Sigmoid colon (tissue), 7 donors: ENCODE data around the gene ZNF566. TPM values are rescaled to one million over a fixed set of nuclear protein-coding genes. Genes with fewer than 3 reads are reported as not detected.

Source experiments
- DNase-seq: peaks from one replicate; pipeline ENCODE4 v3.0.0-alpha.2; 2019
- H3K27ac ChIP-seq, 4 donors: fragments of 200-600 bp; sonication (generic); one replicate each; pipeline ENCODE4 v1.5.1; 2016 to 2019; ENCODE audit warnings: mild to moderate bottlenecking in 1 of 4
- H3K27me3 ChIP-seq, 3 donors: fragments of 200-600 bp; sonication (generic); one replicate each; pipeline ENCODE4 v1.5.1; 2019; ENCODE audit warnings: mild to moderate bottlenecking in 1 of 3
- H3K36me3 ChIP-seq, 4 donors: fragments of 200-600 bp; sonication (generic); one replicate each; pipeline ENCODE4 v1.5.1; 2016 to 2019
- H3K4me1 ChIP-seq, 4 donors: fragments of 200-600 bp; sonication (generic); one replicate each; pipeline ENCODE4 v1.5.1; 2017 to 2019
- H3K4me3 ChIP-seq, 4 donors: fragments of 200-600 bp; sonication (generic); one replicate each; pipeline ENCODE4 v1.5.1; 2017 to 2019; ENCODE audit warnings: mild to moderate bottlenecking in 2 of 4, moderate library complexity in 1 of 4
- H3K9me3 ChIP-seq, 4 donors: fragments of 200-600 bp in 3 of 4; sonication (generic) in 3 of 4; one replicate each; pipeline versions ENCODE4 v1.5.1 to v1.6.1; 2013 to 2019
- CTCF ChIP-seq, 4 experiments: fragments of 450-650 bp in 3 of 4; fragments of 200-600 bp in 1 of 4; IDR thresholded peaks; one replicate each; pipeline ENCODE4 v1.5.1; 2016 to 2019; ENCODE audit warnings: antibody characterized with exemption in 4 of 4, mild to moderate bottlenecking in 3 of 4, moderate library complexity in 2 of 4
- EP300 ChIP-seq, 4 donors: sonication (generic); formaldehyde crosslinking; IDR thresholded peaks; one replicate each; pipeline ENCODE4 v1.6.1; 2017; ENCODE audit warnings: antibody characterized with exemption in 4 of 4
- POLR2A ChIP-seq, 2 donors: fragments of 450-650 bp; IDR thresholded peaks; one replicate each; pipeline ENCODE4 v1.6.1; 2016; ENCODE audit warnings: antibody characterized with exemption in 2 of 2, mild to moderate bottlenecking in 2 of 2, moderate library complexity in 2 of 2
- POLR2AphosphoS5 ChIP-seq, 4 donors: sonication (generic); formaldehyde crosslinking; IDR thresholded peaks; one replicate each; pipeline ENCODE4 v1.6.1; 2017; ENCODE audit warnings: antibody characterized with exemption in 4 of 4
- WGBS, 2 donors: extraction: QIAGEN DNeasy Blood & Tissue Kit; methylation state at CpG; one replicate each; pipeline ENCODE4 v1.1.7; 2013; 5-methylcytosine and 5-hydroxymethylcytosine counted together
- intact Hi-C: fragments of 100-400 bp; cut with DNase I; formaldehyde crosslinking; loops from one replicate; pipeline ENCODE4 v1.15.1; 2023
- polyA plus RNA-seq, 3 donors: library from polyadenylated mRNA; stranded (reverse); fragments of 200-250 nt; gene quantifications; one replicate each; pipeline ENCODE4 v1.2.3, GENCODE V29; 2013
- total RNA-seq, 4 donors: library from RNA; depleted of rRNA; stranded (reverse); fragments of >200 nt; gene quantifications; one replicate each; pipeline ENCODE4 v1.1.0, GENCODE V29; 2016
- donor health status: healthy with polysubstance abuse.
- donor health status: Bipolar disorder and iron deficiency.
- donor health status: healthy.

Gene ZNF566
- total and polyA plus RNA-seq, 7 donors: 1.6 to 21.6 (median 15.5) TPM

DNA sequence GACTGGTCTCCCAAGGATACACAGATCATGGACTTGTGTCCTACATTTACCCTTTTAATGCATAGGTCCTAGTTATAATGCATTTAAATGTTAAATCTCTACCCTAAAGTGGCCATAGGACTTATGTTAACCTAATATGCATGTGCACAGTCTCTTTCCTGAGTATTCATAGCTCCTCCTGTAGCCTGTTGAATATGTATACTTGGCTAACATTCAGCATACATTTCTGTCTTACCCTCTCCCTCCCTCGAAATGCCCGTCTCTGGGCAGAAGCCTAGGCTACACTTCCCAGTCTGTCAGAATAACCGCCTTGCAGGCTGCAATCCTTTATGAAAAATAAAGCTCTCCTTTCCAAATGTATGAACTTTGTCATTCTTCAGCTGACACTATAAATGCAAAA lies 84.9 kb downstream of the ZNF566 start:
- 94 to 99% methylated on average over 3 of the region's 3 CpGs for WGBS, 2 donors
- TF ChIP-seq POLR2A (IDR thresholded peaks at IDR 0.05) (no peak), POLR2AphosphoS5 (IDR thresholded peaks at IDR 0.05) (no peak), CTCF (IDR thresholded peaks at IDR 0.05) (no peak), EP300 (IDR thresholded peaks at IDR 0.05) (no peak)
- H3K27me3 ChIP-seq: no peaks in the 10 kb centered on the region
- peaks cover 48 to 93% (median 56%) of the 10 kb centered on the region in 4 donors for H3K36me3 ChIP-seq
- intact Hi-C loops: no loop called here
- H3K9me3 ChIP-seq: peaks cover 0 to 22% (median 0%) of the 10 kb centered on the region in 4 donors
- DNase-seq: no peak
- no peak overlapping the region for H3K4me3 ChIP-seq
- H3K27ac ChIP-seq: no peak overlapping the region
- no peaks in the 10 kb centered on the region for H3K4me1 ChIP-seq

DNA sequence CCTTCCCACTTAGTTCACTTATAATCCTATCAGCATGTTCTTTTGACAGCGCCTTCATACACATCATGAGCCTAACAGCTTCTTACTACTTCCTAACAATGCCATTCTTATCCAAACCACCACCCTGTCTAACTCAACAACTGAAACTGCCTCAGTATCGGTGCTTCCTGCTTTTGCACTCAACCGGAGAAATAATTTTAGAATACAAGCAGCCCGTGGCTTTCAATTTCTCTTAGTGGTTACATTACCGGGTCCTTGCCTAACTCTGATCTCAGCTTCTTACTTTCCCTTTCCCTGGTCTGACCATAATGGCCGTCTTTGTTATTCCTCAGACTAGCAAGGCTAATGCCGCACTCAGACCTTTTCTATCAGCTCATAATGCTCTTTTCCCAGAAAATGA lies 87.9 kb downstream of the ZNF566 start:
- intact Hi-C loops: no loop called here
- H3K27me3 ChIP-seq: no peaks in the 10 kb centered on the region
- DNase-seq: no peak
- H3K4me3 ChIP-seq: no peak overlapping the region
- H3K4me1 ChIP-seq: no peaks in the 10 kb centered on the region
- no peak overlapping the region for H3K27ac ChIP-seq
- peaks cover 27 to 94% (median 37%) of the 10 kb centered on the region in 4 donors for H3K36me3 ChIP-seq
- WGBS, 2 donors: 77 to 85% methylated on average over 7 of the region's 7 CpGs
- H3K9me3 ChIP-seq: peaks cover 0 to 15% (median 0%) of the 10 kb centered on the region in 4 donors
- TF ChIP-seq POLR2AphosphoS5 (IDR thresholded peaks at IDR 0.05): no peak
- no peak for TF ChIP-seq POLR2A (IDR thresholded peaks at IDR 0.05)
- no peak for TF ChIP-seq CTCF (IDR thresholded peaks at IDR 0.05)
- TF ChIP-seq EP300 (IDR thresholded peaks at IDR 0.05): no peak

GRCh38 chr19:36398571-36398970 lies 90.8 kb downstream of the ZNF566 start:
- no peak for DNase-seq
- 92% methylated on average over 3 of the region's 3 CpGs for WGBS, 2 donors
- Histone ChIP-seq H3K4me1 (no peaks in the 10 kb centered on the region), H3K27ac (no peak overlapping the region), H3K27me3 (no peaks in the 10 kb centered on the region), H3K36me3 (peaks cover 17 to 94% (median 44%) of the 10 kb centered on the region in 4 donors), H3K4me3 (no peak overlapping the region), H3K9me3 (peaks cover 3 to 34% (median 17%) of the 10 kb centered on the region in 4 donors)
- intact Hi-C loops: no loop called here
- no peak for TF ChIP-seq EP300 (IDR thresholded peaks at IDR 0.05)
- no peak for TF ChIP-seq CTCF (IDR thresholded peaks at IDR 0.05)
- no peak for TF ChIP-seq POLR2AphosphoS5 (IDR thresholded peaks at IDR 0.05)
- TF ChIP-seq POLR2A (IDR thresholded peaks at IDR 0.05): no peak

Other genes starting within 250 kb of the ZNF566 start
- 10 to 100 TPM in 1 of 4 donors, 1 to 10 TPM in 3; 3.5 to 13.3 (median 7.6) TPM for gene ZFP14, start 110.4 kb downstream of the ZNF566 start, total RNA-seq
- 1 to 10 TPM in 1 of 3 donors, under 1 TPM in 2; 0.60 to 2.2 (median 0.92) TPM for gene ZFP14, start 110.4 kb downstream of the ZNF566 start, polyA plus RNA-seq
- gene ZFP82, start 70.9 kb downstream of the ZNF566 start, total RNA-seq: 1 to 10 TPM; 4.8 to 8.2 (median 6.9) TPM
- gene ZFP82, start 70.9 kb downstream of the ZNF566 start, polyA plus RNA-seq: 1 to 10 TPM in 1 of 3 donors, under 1 TPM in 2; 0.60 to 2.4 (median 0.69) TPM
- gene ZNF260, start 38.7 kb upstream of the ZNF566 start, total RNA-seq: 10 to 100 TPM in 3 of 4 donors, 1 to 10 TPM in 1; 5.7 to 11.9 (median 11.0) TPM
- 1 to 10 TPM; 1.8 to 3.5 (median 2.8) TPM for gene ZNF260, start 38.7 kb upstream of the ZNF566 start, polyA plus RNA-seq
- gene ZNF529, start 83.7 kb upstream of the ZNF566 start, total RNA-seq: 10 to 100 TPM; 14.2 to 25.2 (median 20.2) TPM
- gene ZNF529, start 83.7 kb upstream of the ZNF566 start, polyA plus RNA-seq: 1 to 10 TPM in 1 of 3 donors, under 1 TPM in 2; 0.60 to 3.5 (median 0.69) TPM
- 10 to 100 TPM; 13.2 to 22.8 (median 19.5) TPM for gene ZNF382, start 115.8 kb upstream of the ZNF566 start, total RNA-seq
- 1 to 10 TPM in 1 of 3 donors, under 1 TPM in 1, not detected in 1; 0.60 to 2.1 TPM for gene ZNF382, start 115.8 kb upstream of the ZNF566 start, polyA plus RNA-seq
- gene ZNF461, start 177.3 kb upstream of the ZNF566 start, total RNA-seq: 10 to 100 TPM in 2 of 4 donors, 1 to 10 TPM in 2; 6.6 to 11.1 (median 9.4) TPM
- gene ZNF461, start 177.3 kb upstream of the ZNF566 start, polyA plus RNA-seq: 1 to 10 TPM in 2 of 3 donors, under 1 TPM in 1; 0.92 to 3.6 (median 3.5) TPM
- 10 to 100 TPM in 2 of 4 donors, 1 to 10 TPM in 2; 7.2 to 13.9 (median 11.0) TPM for gene ZNF567, start 198.1 kb upstream of the ZNF566 start, total RNA-seq
- gene ZNF567, start 198.1 kb upstream of the ZNF566 start, polyA plus RNA-seq: 1 to 10 TPM; 1.2 to 2.3 (median 2.1) TPM